K562 (cell line): Measurements from ENCODE around the gene CAGE1.

Source experiments
- ARID4B ChIP-seq: sonication (generic); formaldehyde crosslinking; IDR thresholded peaks from 2 replicates; pipeline ENCODE4 v1.8.0; 2022; ENCODE audit warnings: mild to moderate bottlenecking, missing genetic modification reagents
- CBX8 ChIP-seq: fragments of 200-600 bp; sonication (generic); IDR thresholded peaks from 2 replicates; pipeline ENCODE4 v1.6.1; 2012; ENCODE audit warnings: borderline replicate concordance, mixed run types, low read depth, mild to moderate bottlenecking, moderate library complexity, mixed read lengths, low read length, control low read depth, inconsistent platforms; ENCODE audit not compliant: poor library complexity, severe bottlenecking; ENCODE audit errors: extremely low read depth
- CTCF ChIP-seq, 3 experiments: IDR thresholded peaks in 2 of 3; conservative IDR thresholded peaks in 1 of 3; 2 replicates each; pipeline ENCODE4 v1.5.1; 2011 to 2012; ENCODE audit warnings: low read length in 3 of 3, mild to moderate bottlenecking in 3 of 3, control low read depth in 2 of 3, improper control_type of control experiment in 1 of 3, inconsistent platforms in 1 of 3, low read depth in 1 of 3, mixed read lengths in 1 of 3, moderate library complexity in 1 of 3; ENCODE audit not compliant: insufficient read depth in 2 of 3
- ETV6 ChIP-seq, 3 experiments: fragments of 150-350 bp in 1 of 3; sonication (generic) in 1 of 3; formaldehyde crosslinking in 1 of 3; IDR thresholded peaks; 2 replicates each; pipeline versions ENCODE4 v1.6.1 to v1.8.0; 2014 to 2022; ENCODE audit warnings: borderline replicate concordance in 2 of 3, low read depth in 2 of 3, antibody characterized with exemption in 1 of 3, low read length in 1 of 3, mild to moderate bottlenecking in 1 of 3, missing genetic modification reagents in 1 of 3
- HDAC1 ChIP-seq, 2 experiments: fragments of 450-650 bp; IDR thresholded peaks; 2 replicates each; pipeline ENCODE4 v1.6.1; 2016 to 2017; ENCODE audit warnings: inconsistent platforms in 1 of 2, mild to moderate bottlenecking in 1 of 2, moderate library complexity in 1 of 2
- MEF2D ChIP-seq: conservative IDR thresholded peaks from 2 replicates; pipeline ENCODE4 v1.6.1; 2016; ENCODE audit warnings: low read depth, missing genetic modification characterization, missing compliant biosample characterization
- NR1H2 ChIP-seq: sonication (generic); formaldehyde crosslinking; IDR thresholded peaks from 2 replicates; pipeline ENCODE4 v1.4.0; 2020; ENCODE audit warnings: mild to moderate bottlenecking, missing genetic modification reagents
- POLR2A ChIP-seq: fragments of 450-650 bp; conservative IDR thresholded peaks from 2 replicates; pipeline ENCODE4 v1.6.1; 2016
- POLR2AphosphoS5 ChIP-seq: IDR thresholded peaks from 2 replicates; pipeline ENCODE4 v1.6.1; 2011; ENCODE audit warnings: mild to moderate bottlenecking, low read depth, low read length, moderate library complexity; ENCODE audit not compliant: control insufficient read depth, insufficient read depth
- SMC3 ChIP-seq: conservative IDR thresholded peaks from 2 replicates; pipeline ENCODE4 v1.6.1; 2011; ENCODE audit warnings: low read depth, low read length, improper control_type of control experiment; ENCODE audit not compliant: insufficient read depth
- XRCC5 ChIP-seq: fragments of 200-400 bp; formaldehyde crosslinking; IDR thresholded peaks from 2 replicates; pipeline ENCODE4 v1.6.1; 2017; ENCODE audit warnings: low read depth, mild to moderate bottlenecking, low read length
- ZNF274 ChIP-seq: IDR thresholded peaks from 2 replicates; pipeline ENCODE4 v1.6.1; 2011; ENCODE audit warnings: low read depth, mild to moderate bottlenecking, low read length, moderate library complexity, borderline replicate concordance

GRCh38 chr6:7411328-7411727 is 21.8 kb upstream of the CAGE1 start:
- TF ChIP-seq CTCF (IDR thresholded peaks at IDR 0.05 in 2 of 3, conservative IDR thresholded peaks at IDR 0.05 in 1 of 3; ENCODE audit: insufficient read depth in 2 of 3, low read depth in 1 of 3, low read length in 3 of 3) (no peak), ZNF274 (no peak), CBX8 (no peak), POLR2A (no peak), ETV6 (IDR thresholded peaks at IDR 0.05; ENCODE audit: borderline replicate concordance in 1 of 2, low read depth in 2 of 2, low read length in 1 of 2) (no peak), ETV6 (CRISPR knock-in tag; IDR thresholded peaks at IDR 0.05; ENCODE audit: borderline replicate concordance) (no peak), XRCC5 (no peak), POLR2AphosphoS5 (no peak), SMC3 (no peak), ARID4B (CRISPR knock-in tag) (no peak), MEF2D (no peak), NR1H2 (CRISPR knock-in tag) (no peak), HDAC1 (IDR thresholded peaks at IDR 0.05) (no peak)
